Measurements from ENCODE around the gene ACAP1.

DNA sequence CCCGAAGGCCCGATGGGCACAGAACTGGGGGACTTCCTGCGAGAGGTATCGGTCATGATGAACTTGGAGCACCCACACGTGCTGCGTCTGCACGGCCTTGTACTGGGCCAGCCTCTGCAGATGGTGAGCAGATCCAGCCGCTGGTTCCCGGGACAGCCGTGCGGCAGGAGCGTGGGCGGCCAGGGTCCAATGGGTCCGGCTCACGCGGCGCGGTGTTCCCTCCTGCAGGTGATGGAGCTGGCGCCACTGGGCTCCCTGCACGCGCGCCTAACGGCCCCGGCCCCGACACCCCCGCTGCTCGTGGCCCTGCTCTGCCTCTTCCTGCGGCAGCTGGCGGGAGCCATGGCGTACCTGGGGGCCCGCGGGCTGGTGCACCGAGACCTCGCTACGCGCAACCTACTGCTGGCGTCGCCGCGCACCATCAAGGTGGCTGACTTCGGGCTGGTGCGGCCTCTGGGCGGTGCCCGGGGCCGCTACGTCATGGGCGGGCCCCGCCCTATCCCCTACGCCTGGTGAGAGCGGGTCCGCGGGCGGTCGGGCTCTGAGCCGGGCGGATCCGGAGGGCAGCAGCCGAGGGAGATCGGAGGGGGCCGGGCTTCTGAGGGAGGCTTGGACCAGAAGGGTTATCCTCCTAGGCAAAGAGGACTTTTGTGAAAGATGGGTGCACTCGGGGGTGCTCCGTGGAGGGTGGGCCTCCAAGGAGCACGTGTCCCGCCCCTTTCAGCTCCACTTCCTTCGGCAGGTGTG lies 47.6 kb downstream of the ACAP1 start:
- TF ChIP-seq CTCF (IDR thresholded peaks at IDR 0.05 in 8 of 11, conservative IDR thresholded peaks at IDR 0.05 in 3 of 11): peak in 1 of 11 experiments; percentile 17
- TF ChIP-seq POLR2A (IDR thresholded peaks at IDR 0.05): no peak
